Adipose tissue (tissue), 3 donors: ENCODE data around the gene ADARB1. TPM values are rescaled to one million over a fixed set of nuclear protein-coding genes. Genes with fewer than 3 reads are reported as not detected.

ENCODE experiments used
- H3K27ac ChIP-seq: one replicate; pipeline ENCODE4 v1.5.1; 2013; ENCODE audit warnings: low read depth, low read length
- WGBS, 3 donors: extraction: QIAGEN DNeasy Blood & Tissue Kit; methylation state at CpG; one replicate each; pipeline ENCODE4 v1.1.7; 2013; 5-methylcytosine and 5-hydroxymethylcytosine counted together
- polyA plus RNA-seq, 3 donors: library from polyadenylated mRNA; stranded (reverse); fragments of 200-250 nt; gene quantifications; one replicate each; pipeline ENCODE4 v1.2.3, GENCODE V29; 2013
- donor health status: healthy with polysubstance abuse.
- donor health status: Bipolar disorder and iron deficiency.
- donor health status: healthy.

Gene ADARB1
- polyA plus RNA-seq, 3 donors, result 2.7 to 17.9 (median 13.0) TPM

DNA sequence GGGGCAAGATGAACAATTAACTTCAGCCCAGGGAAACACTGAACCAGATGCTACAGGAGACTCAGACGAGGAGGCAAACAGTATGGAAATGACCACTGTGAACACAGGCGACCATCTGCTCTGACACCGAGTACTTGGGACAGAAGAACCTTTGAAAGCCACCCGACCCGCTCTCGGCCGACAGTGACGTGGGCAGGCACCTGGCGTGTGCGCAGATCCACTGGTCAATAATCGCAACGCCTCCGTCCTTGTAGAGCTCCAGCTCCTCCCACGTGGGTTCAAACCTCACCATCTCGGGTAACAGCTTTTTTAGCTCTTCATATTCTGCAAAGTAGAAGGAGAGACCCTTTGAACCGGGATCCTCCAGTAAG is 193.0 kb downstream of the ADARB1 start:
- no peak overlapping the region for H3K27ac ChIP-seq
- WGBS, 3 donors, result 95% methylated on average over 16 of the region's 16 CpGs

DNA sequence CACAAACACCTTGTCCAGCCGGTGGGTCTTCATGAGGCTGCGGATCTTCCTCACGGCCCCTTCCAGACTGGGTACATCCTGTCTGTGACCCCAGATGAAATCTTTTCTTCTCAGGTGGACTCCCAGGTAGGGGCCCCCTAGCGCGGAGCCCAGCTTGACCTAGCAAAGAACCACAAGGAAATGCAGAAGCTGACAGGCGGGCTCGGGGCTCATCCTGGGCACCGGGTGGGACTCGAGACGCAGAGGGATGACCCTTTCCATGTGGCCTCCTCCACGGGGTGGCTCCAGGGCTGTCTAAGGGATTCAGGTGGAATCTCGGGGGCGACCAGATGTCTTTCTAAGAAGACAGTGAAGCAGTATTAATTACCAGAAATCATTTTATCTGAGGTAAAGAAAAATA is 195.5 kb downstream of the ADARB1 start:
- WGBS, 3 donors, result 94 to 98% (median 97%) methylated on average over 13 of the region's 13 CpGs
- H3K27ac ChIP-seq, result no peak overlapping the region

DNA sequence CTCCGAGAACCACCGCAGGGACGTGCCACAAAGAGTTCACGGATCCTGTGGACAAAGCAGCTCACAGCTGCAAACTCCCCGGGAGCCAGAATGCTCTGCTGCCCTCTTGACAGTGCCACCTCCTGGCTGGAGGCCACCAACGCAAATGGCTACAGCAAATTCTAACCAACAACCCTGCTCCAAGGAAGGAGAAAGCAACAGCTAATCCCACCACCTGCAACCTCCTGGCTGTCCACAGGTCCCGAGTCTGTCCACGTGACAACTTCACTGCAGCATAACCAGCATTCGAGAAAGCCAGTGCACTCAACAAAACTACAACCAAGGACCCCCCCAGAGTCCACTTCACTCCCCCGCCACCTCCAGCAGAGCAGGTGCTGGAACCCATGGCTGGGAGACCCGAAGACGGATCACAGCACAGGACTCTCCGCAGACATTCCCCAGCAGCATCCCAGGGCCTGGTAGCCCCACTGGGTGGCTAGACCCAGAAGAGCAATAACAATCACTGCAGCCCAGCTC is 196.0 kb downstream of the ADARB1 start:
- WGBS, 3 donors, result 98 to 99% (median 99%) methylated on average over 13 of the region's 13 CpGs
- no peak overlapping the region for H3K27ac ChIP-seq

Other genes with a start within 250 kb of the ADARB1 start
- gene PTTG1IP, start 200.9 kb upstream of the ADARB1 start, polyA plus RNA-seq, result 100 to 1,000 TPM in 1 of 3 donors, 10 to 100 TPM in 2; 61.3 to 111 (median 69.3) TPM
- gene ITGB2, start 153.7 kb upstream of the ADARB1 start, polyA plus RNA-seq, result 10 to 100 TPM in 2 of 3 donors, 1 to 10 TPM in 1; 9.5 to 81.7 (median 32.5) TPM
- gene SLX9, start 134.6 kb upstream of the ADARB1 start, polyA plus RNA-seq, result 10 to 100 TPM; 14.1 to 43.6 (median 24.6) TPM
- 10 to 100 TPM; 13.7 to 23.3 (median 15.9) TPM for gene POFUT2, start 213.3 kb downstream of the ADARB1 start, polyA plus RNA-seq